Umbilical cord (tissue), 2 donors: ENCODE data around the gene PSAPL1. TPM values are rescaled to one million over a fixed set of nuclear protein-coding genes. Genes with fewer than 3 reads are reported as not detected.

ENCODE experiments used
- DNase-seq: peaks from one replicate; pipeline ENCODE4 v3.0.0-alpha.2; 2015; ENCODE audit warnings: low spot score
- total RNA-seq: library from RNA; depleted of rRNA; stranded (reverse); fragments of >200 nt; gene quantifications from one replicate; pipeline ENCODE4 v1.2.3, GENCODE V29; 2014; ENCODE audit warnings: low replicate concordance; ENCODE audit not compliant: insufficient read depth

The PSAPL1 gene
- total RNA-seq, 1 donor from 2014 or later: 0.24 TPM

DNA sequence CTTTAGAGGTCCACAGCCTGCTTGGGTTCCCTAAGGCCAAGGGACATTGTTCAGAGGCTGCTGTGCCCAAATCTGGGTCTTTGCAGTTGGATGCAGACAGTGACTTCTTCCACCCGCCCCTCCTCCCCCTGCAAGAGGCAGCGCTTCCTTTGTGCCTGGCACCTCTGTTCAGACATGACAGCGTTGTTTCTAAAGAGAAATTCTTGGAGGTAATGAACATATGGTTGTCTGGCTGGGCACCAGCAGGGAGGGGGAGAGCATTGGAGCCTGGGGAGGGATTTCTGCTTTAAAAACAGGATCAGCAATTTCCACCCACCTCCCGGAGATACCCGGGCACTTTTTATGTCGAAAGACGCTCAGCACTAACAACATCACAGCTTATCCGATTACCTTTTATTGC lies 51.5 kb downstream of the PSAPL1 start:
- DNase-seq: no peak

DNA sequence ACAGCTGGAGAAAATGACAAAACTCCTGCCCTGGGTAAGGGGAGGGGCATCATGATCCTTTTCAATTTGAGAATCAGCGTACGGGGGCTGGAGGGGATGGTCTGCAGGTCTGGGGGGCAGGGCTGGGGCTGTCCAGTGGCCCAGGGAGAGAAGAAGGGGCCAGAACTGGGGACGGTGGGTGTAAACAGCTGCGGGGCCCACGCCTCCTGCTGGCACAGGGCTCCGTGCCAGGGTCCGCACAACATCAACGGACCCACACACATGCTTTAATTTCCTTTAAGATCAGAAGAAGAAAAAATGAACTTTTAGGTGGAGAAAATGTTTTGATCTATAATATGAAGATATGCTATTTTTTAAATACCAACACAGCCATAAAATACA lies 52.1 kb downstream of the PSAPL1 start:
- no peak for DNase-seq

DNA sequence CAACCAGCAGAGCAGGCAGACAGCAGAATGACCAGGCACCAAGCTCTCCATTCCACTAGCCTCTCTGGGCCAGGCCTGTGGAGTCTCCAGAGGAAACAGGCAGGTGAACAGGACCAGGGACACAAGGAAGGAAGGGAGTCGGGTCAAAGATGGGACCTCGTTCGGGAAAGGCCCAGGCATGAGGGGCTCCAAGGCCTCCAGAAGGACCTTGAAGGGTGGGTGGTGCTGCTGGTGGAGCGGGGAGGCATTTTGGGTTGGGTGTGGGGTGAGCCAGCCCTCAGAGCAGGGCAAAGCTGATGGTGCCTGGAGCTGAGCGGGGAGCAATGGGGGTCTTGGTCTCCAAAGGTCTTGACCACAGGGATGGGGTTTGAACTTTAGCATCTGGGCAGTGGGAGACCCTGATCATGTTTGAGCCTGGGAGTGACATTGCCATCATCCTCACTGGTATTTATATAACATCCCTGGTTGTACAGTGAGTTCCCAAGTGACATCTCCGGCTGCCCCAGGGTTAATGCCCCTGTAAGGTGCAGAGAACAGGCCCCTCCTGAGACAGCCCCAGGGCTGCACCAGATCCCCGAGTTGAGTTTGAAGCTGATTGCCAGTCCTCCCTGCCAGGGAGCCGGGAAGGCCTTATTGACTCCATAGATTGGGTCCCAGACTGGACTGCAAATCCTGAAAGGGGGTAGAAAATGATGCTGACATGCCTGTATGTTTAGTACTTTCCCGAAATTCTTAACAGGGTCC lies 52.7 kb downstream of the PSAPL1 start:
- no peak for DNase-seq

DNA sequence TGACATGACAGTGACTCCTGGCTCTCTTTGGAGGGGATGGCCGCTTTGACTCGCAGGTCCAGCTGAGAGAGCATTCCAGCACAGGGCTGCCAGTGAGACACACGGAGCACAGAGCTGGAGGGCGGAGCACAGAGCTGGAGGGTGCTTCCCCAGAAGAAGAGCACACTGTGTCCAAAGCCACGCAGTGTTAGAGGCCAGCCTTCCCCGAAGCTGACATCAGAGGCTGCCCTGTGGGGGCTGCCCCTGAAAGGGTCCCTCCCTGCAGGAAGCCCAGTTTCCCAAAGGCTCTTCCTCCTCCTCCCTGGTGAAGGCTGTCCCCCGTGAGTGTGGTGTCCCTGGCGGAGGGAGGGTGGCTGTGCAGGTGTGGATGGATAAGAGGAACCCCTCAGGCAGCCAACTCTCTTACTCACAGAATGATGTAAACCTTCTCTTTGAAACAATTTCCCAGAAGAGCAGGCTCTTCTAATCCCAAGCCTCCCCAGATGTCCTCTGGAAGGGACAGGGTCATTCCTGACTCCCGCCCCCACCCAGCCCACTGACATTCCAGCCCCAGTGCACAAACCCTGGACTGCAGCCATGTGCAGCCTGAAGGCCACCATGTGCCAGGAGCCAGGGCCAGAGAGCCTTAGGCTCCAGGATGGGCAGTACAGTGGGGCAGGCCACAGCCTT lies 53.4 kb downstream of the PSAPL1 start:
- DNase-seq: no peak

Other genes starting within 250 kb of the PSAPL1 start
- gene SORCS2, start 242.4 kb downstream of the PSAPL1 start, total RNA-seq: 9.6 TPM